ENCODE data around the gene PLSCR5.

Gene PLSCR5

GRCh38 chr3:146544002-146544928 is 60.9 kb downstream of the PLSCR5 start, which contains the start of gene PLSCR1:
Gene PLSCR1 (minus strand): TSS chr3:146544607. CDS start chr3:146536552, 8,055 bp downstream.
- DNase-seq (ENCODE audit: low spot score), result peak; percentile 82

DNA sequence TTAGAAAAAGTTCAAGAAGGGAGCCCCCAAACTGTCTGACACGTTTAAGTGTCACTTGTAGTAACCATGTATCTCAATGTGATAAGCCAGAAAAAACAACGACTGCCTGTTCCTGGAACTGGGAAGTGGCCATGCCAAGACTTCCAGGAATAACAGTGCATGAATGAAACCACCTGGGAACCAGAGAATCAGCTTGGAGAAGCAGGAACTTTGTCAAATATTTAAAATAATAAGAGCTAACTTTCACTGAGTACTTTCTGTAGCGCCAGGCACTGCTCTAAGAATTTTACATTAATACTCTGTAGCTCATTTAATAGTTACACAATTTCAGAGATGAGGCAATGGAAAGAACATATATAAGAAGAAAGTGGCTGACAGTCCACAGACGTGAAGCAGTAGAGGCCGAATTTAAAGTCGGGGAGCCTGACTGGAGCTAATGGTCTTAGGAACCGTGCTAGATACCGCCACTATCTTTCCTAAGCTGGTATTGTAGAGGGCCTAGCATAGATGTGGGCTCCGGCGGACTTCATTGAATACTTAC is 61.6 kb downstream of the PLSCR5 start:
- DNase-seq (ENCODE audit: low spot score), result no peak

DNA sequence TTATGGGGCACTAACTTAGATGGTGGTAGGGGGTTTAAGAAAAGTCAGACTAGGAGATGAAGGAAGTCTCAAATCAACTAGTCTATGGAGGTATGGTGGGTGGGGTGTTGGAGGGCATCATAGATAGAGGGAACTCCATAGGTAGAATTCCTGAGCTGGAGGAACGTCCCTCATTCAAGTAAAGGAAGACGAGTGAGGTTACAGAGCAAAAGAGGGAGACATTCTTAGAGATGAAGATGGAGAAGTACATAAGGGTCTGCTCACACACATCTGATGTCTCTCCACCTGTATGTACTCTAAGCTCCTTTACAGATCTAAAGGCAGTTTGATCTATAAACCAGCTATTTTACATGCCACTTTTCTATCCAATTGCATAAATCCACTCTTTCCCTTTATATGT is 62.2 kb downstream of the PLSCR5 start:
- DNase-seq (ENCODE audit: low spot score), result no peak

DNA sequence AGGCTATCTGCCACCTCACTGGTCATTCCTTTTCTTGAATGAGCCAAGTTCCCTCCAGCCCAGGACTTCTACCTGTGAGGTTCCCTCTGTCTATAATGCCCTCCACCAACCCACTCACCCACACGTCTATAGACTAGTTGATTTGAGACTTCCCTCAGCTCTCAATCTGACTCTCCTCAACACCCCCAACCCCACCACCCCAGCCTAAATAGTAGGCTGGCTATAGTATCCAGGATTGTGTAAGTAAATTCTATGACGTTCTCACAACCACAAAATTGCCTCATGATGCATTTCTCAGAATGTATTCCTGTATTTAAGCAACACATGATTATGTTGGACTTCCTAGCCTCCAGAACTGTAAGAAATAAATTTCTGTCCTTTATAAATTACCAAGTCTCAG is 63.0 kb downstream of the PLSCR5 start:
- no peak for DNase-seq (ENCODE audit: low spot score)

- no peak for DNase-seq (ENCODE audit: low spot score)
These were observed 64.2 kb downstream of the PLSCR5 start for GRCh38 chr3:146540978-146541377.

DNA sequence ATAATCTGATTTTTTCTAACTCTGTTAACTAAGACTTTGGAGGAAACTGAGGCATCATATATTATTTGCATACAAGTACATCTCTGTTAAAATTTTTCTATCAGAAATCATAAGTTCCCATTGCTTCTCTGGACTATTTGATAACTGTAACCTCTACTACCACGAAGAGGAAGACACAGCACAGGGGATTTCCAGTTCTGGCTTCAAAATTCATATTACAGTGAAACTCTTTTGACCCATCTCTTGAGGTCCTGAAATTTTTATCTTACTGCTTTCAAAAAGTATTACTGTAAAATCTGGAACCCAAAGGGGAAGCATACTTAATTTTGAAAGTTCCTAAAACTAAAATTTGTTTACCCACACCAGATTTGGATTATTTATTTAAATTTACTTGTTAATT is 64.9 kb downstream of the PLSCR5 start:
- no peak for DNase-seq (ENCODE audit: low spot score)

- DNase-seq (ENCODE audit: low spot score), result no peak
These were observed 65.8 kb downstream of the PLSCR5 start for GRCh38 chr3:146539315-146539714.

DNA sequence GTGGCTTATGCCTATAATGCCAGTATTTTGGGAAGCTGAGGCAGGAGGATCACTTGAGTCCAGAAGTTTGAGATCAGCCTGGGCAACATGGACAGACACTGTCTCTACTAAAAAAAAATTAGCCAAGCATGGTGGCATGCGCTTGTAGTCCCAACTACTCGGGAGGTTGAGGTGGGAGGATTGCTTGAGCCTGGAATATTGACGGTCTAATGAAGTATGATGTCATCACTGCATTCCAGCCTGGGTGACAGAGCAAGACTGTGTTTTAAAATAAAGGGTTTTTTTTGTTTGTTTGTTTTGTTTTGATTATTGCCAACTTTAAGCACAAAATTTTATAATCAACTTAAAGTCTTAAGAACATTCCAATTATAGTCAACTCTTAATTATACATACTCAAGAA is 67.5 kb downstream of the PLSCR5 start:
- DNase-seq (ENCODE audit: low spot score), result no peak

- peak; percentile 27 for DNase-seq (ENCODE audit: low spot score)
These were observed 68.5 kb downstream of the PLSCR5 start for GRCh38 chr3:146536681-146537080.
